ENCODE results near the gene DCP1A. TPM values are rescaled to one million over a fixed set of nuclear protein-coding genes. Genes with fewer than 3 reads are reported as not detected.
A peak's percentile ranks its signal among the peaks of the same experiment; 100 is the strongest.

Gene DCP1A
- total and polyA plus RNA-seq, 2 of the 13 experiments (the other 11 are each of a cell fraction or from before 2014, with no cell fraction given), result 14.2 to 41.2 TPM

GRCh38 chr3:53269888-53270880 lies 77.2 kb downstream of the DCP1A start (continued):
- TF ChIP-seq, protein P1, sequence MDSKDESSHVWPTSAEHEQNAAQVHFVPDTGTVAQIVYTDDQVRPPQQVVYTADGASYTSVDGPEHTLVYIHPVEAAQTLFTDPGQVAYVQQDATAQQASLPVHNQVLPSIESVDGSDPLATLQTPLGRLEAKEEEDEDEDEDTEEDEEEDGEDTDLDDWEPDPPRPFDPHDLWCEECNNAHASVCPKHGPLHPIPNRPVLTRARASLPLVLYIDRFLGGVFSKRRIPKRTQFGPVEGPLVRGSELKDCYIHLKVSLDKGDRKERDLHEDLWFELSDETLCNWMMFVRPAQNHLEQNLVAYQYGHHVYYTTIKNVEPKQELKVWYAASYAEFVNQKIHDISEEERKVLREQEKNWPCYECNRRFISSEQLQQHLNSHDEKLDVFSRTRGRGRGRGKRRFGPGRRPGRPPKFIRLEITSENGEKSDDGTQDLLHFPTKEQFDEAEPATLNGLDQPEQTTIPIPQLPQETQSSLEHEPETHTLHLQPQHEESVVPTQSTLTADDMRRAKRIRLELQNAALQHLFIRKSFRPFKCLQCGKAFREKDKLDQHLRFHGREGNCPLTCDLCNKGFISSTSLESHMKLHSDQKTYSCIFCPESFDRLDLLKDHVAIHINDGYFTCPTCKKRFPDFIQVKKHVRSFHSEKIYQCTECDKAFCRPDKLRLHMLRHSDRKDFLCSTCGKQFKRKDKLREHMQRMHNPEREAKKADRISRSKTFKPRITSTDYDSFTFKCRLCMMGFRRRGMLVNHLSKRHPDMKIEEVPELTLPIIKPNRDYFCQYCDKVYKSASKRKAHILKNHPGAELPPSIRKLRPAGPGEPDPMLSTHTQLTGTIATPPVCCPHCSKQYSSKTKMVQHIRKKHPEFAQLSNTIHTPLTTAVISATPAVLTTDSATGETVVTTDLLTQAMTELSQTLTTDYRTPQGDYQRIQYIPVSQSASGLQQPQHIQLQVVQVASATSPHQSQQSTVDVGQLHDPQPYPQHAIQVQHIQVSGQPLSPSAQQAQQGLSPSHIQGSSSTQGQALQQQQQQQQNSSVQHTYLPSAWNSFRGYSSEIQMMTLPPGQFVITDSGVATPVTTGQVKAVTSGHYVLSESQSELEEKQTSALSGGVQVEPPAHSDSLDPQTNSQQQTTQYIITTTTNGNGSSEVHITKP (CRISPR knock-in tag; IDR thresholded peaks at IDR 0.05; ENCODE audit: low read depth), result 0 out of 2 replicates have a peak, but pooled peaks have one; percentile 24
- TF ChIP-seq, protein P2, sequence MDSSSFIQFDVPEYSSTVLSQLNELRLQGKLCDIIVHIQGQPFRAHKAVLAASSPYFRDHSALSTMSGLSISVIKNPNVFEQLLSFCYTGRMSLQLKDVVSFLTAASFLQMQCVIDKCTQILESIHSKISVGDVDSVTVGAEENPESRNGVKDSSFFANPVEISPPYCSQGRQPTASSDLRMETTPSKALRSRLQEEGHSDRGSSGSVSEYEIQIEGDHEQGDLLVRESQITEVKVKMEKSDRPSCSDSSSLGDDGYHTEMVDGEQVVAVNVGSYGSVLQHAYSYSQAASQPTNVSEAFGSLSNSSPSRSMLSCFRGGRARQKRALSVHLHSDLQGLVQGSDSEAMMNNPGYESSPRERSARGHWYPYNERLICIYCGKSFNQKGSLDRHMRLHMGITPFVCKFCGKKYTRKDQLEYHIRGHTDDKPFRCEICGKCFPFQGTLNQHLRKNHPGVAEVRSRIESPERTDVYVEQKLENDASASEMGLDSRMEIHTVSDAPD (CRISPR knock-in tag; IDR thresholded peaks at IDR 0.05), result peak; percentile 66; the same call in 1 of the 2 replicates
- TF ChIP-seq ZBTB8A (CRISPR knock-in tag; IDR thresholded peaks at IDR 0.05; ENCODE audit: borderline replicate concordance, low read depth), result no peak
- peak; percentile 4; the same call in 1 of the 2 replicates for TF ChIP-seq CEBPG (CRISPR knock-in tag; IDR thresholded peaks at IDR 0.05)
- no peak for TF ChIP-seq ZSCAN12 (CRISPR knock-in tag; IDR thresholded peaks at IDR 0.05)
- peak; percentile 83 for TF ChIP-seq ZBTB39 (CRISPR knock-in tag; IDR thresholded peaks at IDR 0.05)
- TF ChIP-seq RFXANK (CRISPR knock-in tag; IDR thresholded peaks at IDR 0.05), result peak; percentile 18; the same call in 1 of the 2 replicates
- TF ChIP-seq KDM1A (CRISPR knock-in tag; IDR thresholded peaks at IDR 0.05), result no peak
- peak; percentile 80 for TF ChIP-seq PHF21A (CRISPR knock-in tag; IDR thresholded peaks at IDR 0.05)
- TF ChIP-seq FOXC1 (CRISPR knock-in tag; IDR thresholded peaks at IDR 0.05; ENCODE audit: borderline replicate concordance), result no peak
- no peak for TF ChIP-seq ZNF124 (CRISPR knock-in tag; IDR thresholded peaks at IDR 0.05)
- TF ChIP-seq, protein P3, sequence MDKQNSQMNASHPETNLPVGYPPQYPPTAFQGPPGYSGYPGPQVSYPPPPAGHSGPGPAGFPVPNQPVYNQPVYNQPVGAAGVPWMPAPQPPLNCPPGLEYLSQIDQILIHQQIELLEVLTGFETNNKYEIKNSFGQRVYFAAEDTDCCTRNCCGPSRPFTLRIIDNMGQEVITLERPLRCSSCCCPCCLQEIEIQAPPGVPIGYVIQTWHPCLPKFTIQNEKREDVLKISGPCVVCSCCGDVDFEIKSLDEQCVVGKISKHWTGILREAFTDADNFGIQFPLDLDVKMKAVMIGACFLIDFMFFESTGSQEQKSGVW (CRISPR knock-in tag; IDR thresholded peaks at IDR 0.05; ENCODE audit: borderline replicate concordance), result no peak
- TF ChIP-seq, protein P4, sequence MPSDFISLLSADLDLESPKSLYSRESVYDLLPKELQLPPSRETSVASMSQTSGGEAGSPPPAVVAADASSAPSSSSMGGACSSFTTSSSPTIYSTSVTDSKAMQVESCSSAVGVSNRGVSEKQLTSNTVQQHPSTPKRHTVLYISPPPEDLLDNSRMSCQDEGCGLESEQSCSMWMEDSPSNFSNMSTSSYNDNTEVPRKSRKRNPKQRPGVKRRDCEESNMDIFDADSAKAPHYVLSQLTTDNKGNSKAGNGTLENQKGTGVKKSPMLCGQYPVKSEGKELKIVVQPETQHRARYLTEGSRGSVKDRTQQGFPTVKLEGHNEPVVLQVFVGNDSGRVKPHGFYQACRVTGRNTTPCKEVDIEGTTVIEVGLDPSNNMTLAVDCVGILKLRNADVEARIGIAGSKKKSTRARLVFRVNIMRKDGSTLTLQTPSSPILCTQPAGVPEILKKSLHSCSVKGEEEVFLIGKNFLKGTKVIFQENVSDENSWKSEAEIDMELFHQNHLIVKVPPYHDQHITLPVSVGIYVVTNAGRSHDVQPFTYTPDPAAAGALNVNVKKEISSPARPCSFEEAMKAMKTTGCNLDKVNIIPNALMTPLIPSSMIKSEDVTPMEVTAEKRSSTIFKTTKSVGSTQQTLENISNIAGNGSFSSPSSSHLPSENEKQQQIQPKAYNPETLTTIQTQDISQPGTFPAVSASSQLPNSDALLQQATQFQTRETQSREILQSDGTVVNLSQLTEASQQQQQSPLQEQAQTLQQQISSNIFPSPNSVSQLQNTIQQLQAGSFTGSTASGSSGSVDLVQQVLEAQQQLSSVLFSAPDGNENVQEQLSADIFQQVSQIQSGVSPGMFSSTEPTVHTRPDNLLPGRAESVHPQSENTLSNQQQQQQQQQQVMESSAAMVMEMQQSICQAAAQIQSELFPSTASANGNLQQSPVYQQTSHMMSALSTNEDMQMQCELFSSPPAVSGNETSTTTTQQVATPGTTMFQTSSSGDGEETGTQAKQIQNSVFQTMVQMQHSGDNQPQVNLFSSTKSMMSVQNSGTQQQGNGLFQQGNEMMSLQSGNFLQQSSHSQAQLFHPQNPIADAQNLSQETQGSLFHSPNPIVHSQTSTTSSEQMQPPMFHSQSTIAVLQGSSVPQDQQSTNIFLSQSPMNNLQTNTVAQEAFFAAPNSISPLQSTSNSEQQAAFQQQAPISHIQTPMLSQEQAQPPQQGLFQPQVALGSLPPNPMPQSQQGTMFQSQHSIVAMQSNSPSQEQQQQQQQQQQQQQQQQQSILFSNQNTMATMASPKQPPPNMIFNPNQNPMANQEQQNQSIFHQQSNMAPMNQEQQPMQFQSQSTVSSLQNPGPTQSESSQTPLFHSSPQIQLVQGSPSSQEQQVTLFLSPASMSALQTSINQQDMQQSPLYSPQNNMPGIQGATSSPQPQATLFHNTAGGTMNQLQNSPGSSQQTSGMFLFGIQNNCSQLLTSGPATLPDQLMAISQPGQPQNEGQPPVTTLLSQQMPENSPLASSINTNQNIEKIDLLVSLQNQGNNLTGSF (CRISPR knock-in tag; IDR thresholded peaks at IDR 0.05), result no peak
- TF ChIP-seq SMC3 (IDR thresholded peaks at IDR 0.05; ENCODE audit: low read length), result peak; percentile 7; the same call in 1 of the 2 replicates
